Activated CD8-positive, alpha-beta memory T cell treated with anti-CD3 and anti-CD28 coated beads, Interleukin-2, amount 50 U/mL, for 48 hours (primary cell): ENCODE data around the gene DIAPH1.
"Not testable (repeated sequence)": the region's sequence is repeated elsewhere in the genome, so short reads cannot be mapped to it uniquely, and the experiment has no call there.

Experiments used
- DNase-seq: peaks from one replicate; pipeline ENCODE4 v3.0.0-alpha.2; 2020

DIAPH1 gene

GRCh38 chr5:141609921-141610320, 8.9 kb downstream of the DIAPH1 start:
- DNase-seq, result not testable (repeated sequence)

- no peak for DNase-seq
Observed at GRCh38 chr5:141609044-141609443, 9.8 kb downstream of the DIAPH1 start.

- no peak for DNase-seq
Observed at GRCh38 chr5:141608557-141608956, 10.2 kb downstream of the DIAPH1 start.

DNA sequence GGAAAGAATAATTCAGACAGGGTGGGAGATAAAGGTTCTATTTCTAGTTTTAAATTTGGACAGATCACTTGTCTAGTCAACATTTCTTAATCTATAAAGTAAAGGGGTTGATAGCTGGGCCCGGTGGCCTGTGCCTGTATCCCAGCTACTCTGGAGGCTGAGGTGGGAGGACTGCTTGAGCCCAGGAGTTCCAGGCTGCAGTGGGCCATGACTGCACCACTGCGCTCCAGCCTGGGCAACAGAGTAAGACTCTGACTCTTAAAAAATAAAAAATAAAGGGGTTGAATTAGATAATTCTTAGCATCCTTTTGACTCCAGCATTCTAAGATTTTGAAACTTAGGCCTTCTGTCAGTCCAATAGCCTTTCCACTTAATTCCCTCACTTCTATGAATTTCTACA, 10.8 kb downstream of the DIAPH1 start:
- DNase-seq, result no peak

GRCh38 chr5:141605523-141606277, 13.1 kb downstream of the DIAPH1 start:
- no peak for DNase-seq

DNA sequence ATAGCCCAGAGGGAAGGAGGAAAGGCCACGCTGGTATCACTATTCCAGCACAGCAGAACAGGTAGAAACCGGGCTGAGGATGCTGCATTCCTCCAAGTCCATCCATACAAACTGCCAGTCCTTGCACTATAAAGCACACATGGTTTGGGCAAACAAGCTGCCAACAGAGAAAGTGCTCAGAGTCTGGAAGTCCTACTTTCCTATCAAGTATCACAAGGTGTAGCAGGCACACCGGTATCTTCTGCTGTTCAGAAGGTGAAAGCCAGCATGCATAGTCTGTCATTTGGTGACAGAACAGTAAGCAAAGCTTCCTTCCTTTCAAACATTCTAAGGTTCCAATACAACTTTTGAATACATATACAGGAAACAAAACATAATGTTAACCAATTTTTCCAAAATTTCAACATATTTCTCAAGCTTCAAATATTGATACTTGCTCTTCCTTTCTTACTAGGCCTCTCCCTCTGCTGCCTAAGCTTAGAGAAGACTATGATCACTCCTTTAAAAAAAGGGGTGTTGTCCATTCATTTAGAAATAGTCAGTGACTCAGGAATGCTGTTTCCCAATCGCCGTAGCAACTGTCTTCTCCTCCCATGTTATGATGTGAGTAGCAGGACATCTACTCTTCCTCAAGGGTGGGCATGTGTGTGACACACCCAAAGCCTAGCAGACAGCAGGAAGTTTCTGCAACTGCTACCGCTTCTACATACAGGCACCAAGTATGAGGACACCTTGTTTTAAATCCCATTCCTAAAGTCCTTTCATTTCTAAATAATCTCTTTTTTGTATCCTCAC, 14.7 kb downstream of the DIAPH1 start:
- DNase-seq, result no peak

GRCh38 chr5:141602606-141603005, 16.2 kb downstream of the DIAPH1 start:
- DNase-seq, result no peak

DNA sequence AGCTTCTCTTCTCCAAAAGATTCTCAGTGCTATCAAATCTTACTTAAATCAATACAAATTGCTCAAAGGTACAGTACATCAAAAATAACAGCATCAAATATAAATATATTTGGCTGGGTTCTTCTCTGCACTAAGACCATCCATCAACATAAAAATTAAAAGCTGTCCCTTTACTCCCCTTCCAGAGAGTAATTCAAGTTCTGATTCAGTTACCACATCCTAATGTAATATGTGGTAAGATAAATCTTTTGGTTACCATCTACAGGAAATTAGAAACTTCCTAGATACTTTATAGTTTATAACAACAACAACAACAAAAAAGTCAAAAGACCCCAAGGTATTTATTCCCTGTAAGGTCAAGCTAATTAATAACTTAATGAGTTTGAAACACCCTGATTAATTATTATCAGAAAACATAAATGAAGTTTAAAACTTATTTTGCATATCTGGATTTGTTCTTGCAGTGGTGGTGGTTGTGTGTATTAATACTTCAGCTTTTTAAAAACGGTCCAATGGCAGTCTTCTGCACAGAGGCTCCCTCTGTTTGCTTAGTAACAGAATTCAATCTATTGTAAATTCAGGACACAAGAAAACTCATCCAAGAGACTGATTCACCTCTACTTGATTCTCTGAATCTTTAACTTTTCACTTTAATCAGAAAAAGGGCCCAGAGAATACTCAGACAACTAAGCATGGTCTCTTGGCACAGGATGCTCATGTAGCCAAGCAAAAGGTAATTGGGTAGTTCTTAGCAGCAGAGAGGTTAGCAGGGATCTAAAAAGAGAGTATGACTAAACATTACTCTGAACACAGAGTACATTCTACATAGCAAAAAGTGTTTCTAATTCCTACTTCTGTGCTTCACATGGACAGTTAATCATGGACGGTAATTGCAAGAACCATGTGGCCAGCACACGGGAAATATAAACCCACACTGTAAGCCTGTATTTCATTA, 20.1 kb downstream of the DIAPH1 start:
- no peak for DNase-seq

DNA sequence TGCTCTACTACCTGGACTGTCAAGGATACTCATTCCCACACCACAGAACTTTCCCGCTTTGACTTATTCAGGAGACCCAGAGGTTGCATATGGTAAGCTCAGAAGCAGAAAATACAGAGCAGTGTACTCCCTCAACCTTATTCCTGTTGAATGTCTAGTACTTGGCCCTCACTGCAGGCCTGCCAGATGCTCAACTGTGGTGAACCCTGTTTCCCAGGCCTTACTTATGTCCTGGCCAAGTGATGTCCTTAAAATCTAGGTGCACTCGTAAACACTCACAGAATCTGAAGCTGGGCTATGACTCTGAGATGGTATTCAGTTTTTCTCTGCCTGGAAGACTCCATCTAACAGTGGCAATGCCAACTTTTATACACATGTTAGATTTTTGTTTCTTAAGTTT, 21.0 kb downstream of the DIAPH1 start:
- DNase-seq, result no peak

- no peak for DNase-seq
Observed at GRCh38 chr5:141597394-141597793, 21.4 kb downstream of the DIAPH1 start.

GRCh38 chr5:141596867-141597266, 21.9 kb downstream of the DIAPH1 start:
- DNase-seq, result no peak

GRCh38 chr5:141590127-141590526, 28.7 kb downstream of the DIAPH1 start:
- DNase-seq, result no peak

DNA sequence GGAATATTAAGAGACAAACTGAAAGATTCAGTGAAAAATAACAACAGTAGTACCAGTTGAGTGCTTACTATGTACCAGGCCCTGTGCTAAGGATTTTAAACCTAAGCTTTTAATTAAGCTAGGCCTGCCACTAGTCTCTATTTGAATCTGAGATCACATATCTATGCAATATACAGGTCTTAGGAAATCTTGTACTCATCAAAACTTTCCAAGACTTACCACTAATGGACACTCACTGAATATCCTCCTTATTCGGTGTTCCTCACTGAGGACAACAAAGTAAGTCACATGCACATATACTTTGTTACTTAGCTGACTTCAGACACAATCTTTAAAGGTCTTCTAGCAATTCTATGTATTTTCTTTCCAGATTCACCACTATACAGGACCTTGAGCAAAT, 32.6 kb downstream of the DIAPH1 start:
- no peak for DNase-seq

- no peak for DNase-seq
Observed at GRCh38 chr5:141585594-141585993, 33.2 kb downstream of the DIAPH1 start.

DNA sequence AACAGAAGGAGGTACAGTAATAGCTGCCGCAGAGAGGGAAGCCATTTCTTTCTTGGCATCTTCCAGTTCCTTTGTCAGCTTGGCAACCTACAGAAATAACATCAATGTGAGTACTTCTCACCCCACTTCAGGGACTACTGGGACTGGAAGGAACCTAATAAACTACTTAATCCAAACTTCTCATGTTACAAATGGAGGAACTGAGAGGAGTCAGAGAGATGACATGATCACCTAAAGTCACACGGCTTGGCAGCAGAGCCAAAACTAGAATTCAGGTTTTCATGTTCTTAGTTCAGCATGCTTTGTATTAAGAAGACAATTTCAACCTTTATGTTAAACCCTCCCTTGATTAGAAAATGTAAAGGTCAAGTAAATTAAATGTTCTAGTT, 44.7 kb downstream of the DIAPH1 start:
- no peak for DNase-seq

DNA sequence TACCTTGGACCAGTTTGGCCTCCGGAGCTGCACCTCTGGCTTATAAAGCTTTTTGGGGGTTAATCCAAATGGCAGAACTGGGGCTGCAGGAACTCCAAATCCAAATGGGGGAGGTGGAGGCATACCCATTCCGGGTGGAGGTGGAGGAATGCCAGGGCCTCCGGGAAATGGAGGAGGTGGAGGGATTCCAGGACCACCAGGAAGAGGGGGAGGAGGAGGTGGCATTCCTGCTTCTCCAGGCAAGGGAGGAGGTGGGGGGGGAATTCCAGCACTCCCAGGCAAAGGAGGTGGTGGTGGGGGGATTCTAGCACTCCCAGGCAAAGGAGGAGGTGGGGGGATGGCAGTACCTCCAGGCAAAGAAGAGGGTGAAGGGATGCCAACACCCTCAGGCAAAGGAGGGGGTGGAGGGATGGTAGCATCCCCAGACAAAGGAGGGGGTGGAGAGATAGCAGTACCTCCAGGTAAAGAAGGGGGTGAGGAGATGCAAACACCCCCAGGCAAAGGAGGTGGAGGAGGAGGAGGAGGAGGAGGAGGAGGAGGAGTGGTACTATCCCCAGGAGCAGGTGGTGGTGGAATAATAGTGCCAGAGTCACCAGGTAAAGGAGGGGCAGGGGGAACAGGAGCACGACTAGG, 45.2 kb downstream of the DIAPH1 start:
- no peak for DNase-seq

GRCh38 chr5:141570655-141571054, 48.1 kb downstream of the DIAPH1 start:
- DNase-seq, result no peak

DNA sequence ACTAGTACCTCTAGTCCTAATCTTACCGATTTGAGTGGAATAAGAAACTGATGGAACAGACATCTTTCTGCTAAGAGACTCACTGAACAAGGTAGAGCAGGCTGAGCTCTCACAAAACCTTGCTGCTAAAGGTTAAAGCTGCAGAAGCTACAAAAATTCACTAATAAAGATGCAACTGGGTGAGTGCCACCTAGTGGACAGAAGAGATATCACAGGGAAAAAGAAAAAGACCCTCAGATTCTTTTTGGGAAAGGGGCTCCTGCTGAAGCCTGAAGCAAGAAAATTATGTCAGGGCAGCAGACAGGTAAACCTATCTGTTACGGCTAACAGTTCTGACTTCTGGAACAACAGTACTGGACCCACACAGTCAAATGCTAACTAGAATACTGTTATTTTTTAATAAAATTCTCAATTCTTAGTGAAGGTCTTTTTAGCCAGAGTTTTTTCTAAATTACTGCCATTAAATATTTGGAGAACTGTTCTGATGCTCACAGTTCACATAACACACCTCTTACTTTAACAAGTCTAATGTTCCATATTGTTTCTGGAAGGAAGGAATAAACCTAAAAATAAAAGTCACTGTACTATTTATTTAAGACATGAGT, 51.2 kb downstream of the DIAPH1 start:
- DNase-seq, result no peak

GRCh38 chr5:141565826-141566570, 52.8 kb downstream of the DIAPH1 start:
- DNase-seq, result no peak

- DNase-seq, result peak; percentile 64
Observed at GRCh38 chr5:141564216-141564692, 54.5 kb downstream of the DIAPH1 start.

DNA sequence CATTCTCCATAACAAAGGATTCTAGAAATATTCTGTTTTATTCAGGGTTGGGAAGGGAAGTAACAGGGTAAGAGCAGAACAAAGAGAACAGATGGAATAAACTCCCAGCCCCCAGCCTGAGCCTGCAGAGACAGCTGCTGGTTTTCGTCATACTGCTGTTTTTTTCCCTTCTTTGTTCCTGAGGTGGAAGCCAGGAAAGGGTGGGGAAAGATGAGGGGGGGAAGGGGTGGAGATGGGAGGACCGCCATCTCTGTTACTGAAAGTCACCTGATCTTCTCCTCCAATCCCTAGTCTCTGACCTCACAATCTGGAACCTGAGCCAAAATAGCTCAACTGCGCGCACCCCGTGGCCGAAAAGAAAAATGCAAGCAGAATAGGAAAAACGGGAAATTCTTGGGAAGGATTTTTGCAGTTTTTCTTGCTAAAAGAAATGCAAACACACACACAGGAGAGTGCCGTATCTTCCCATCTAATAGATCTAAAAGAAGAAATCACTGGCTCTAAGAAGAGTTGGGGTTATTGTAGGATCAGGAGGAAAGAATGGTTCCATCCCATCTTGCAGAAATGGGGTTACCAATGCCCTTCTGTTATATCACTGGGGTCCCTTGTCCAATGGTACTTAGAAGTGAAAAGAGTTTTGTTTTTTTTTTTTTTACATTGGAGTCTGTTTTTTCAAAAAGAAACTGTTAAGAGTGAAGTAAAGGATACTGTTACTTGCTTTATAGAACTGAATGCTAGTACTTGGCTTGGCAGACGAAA, 57.9 kb downstream of the DIAPH1 start:
- no peak for DNase-seq
